Breast epithelium (tissue), 4 donors: ENCODE data around the gene SEC14L1. TPM values are rescaled to one million over a fixed set of nuclear protein-coding genes. Genes with fewer than 3 reads are reported as not detected.
A peak's percentile ranks its signal among the peaks of the same experiment; 100 is the strongest.

ENCODE experiments used
- DNase-seq, 2 donors: peaks; one replicate each; pipeline ENCODE4 v3.0.0-alpha.2; 2019; ENCODE audit warnings: low spot score in 2 of 2
- H3K27ac ChIP-seq, 2 donors: fragments of 200-600 bp; sonication (generic) in 1 of 2; one replicate each; pipeline ENCODE4 v1.5.1; 2016 to 2019; ENCODE audit warnings: mild to moderate bottlenecking in 1 of 2
- H3K27me3 ChIP-seq, 2 donors: fragments of 200-600 bp; sonication (generic) in 1 of 2; one replicate each; pipeline versions ENCODE4 v1.5.1 to v1.6.0; 2017 to 2019; ENCODE audit warnings: control low read depth in 1 of 2, mild to moderate bottlenecking in 1 of 2
- H3K36me3 ChIP-seq: fragments of 200-600 bp; one replicate; pipeline ENCODE4 v1.5.1; 2019
- H3K4me1 ChIP-seq, 2 donors: fragments of 200-600 bp; sonication (generic); one replicate each; pipeline ENCODE4 v1.5.1; 2016 to 2019; ENCODE audit warnings: control low read depth in 1 of 2
- H3K4me3 ChIP-seq, 3 donors: fragments of 200-600 bp; sonication (generic); 1 replicate in 2 of 3; 2 replicates in 1 of 3; pipeline ENCODE4 v1.5.1; 2016 to 2019; ENCODE audit warnings: mild to moderate bottlenecking in 3 of 3, moderate library complexity in 2 of 3
- H3K9me3 ChIP-seq, 2 donors: fragments of 200-600 bp; sonication (generic) in 1 of 2; one replicate each; pipeline ENCODE4 v1.5.1; 2016 to 2019; ENCODE audit warnings: control low read depth in 1 of 2
- CTCF ChIP-seq, 3 donors: fragments of 450-650 bp; IDR thresholded peaks; one replicate each; pipeline ENCODE4 v1.5.1; 2016 to 2017; ENCODE audit warnings: antibody characterized with exemption in 3 of 3, mild to moderate bottlenecking in 3 of 3, moderate library complexity in 3 of 3
- POLR2A ChIP-seq: fragments of 450-650 bp; IDR thresholded peaks from one replicate; pipeline ENCODE4 v1.6.1; 2016; ENCODE audit warnings: antibody characterized with exemption, mild to moderate bottlenecking, moderate library complexity
- POLR2AphosphoS5 ChIP-seq, 3 donors: sonication (generic); formaldehyde crosslinking; IDR thresholded peaks; one replicate each; pipeline ENCODE4 v1.6.1; 2017; ENCODE audit warnings: antibody characterized with exemption in 3 of 3
- intact Hi-C: fragments of 100-400 bp; cut with DNase I; formaldehyde crosslinking; loops from one replicate; pipeline ENCODE4 v1.15.1; 2023; ENCODE audit warnings: low total_unique reads
- total RNA-seq, 3 donors: library from RNA; depleted of rRNA; stranded (reverse); fragments of >200 nt; gene quantifications; one replicate each; pipeline ENCODE4 v1.1.0, GENCODE V29; 2016

SEC14L1 gene
- total RNA-seq, 3 donors from 2014 or later = 52.2 to 106 (median 59.6) TPM

DNA sequence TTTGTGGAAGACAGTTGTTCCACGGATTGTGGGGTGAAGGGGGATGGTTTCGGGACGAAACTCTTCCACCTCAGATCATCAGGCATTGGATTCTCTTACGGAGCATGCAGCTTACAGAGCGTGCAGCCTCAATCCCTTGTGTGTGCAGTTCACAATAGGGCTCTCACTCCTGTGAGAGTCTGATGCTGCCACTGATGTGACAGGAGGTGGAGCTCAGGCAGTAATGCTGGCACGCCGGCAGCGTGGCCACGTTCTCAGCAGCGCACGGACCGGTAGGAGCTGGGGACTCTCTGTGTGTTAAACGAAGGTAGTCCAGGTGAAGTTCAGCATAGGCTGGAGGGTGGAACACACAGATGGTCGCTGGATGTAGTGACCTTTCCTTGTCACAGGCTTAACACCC is 37.8 kb downstream of the SEC14L1 start:
- H3K9me3 ChIP-seq = peaks cover 15 to 21% of the 10 kb centered on the region in 2 donors
- no peaks in the 10 kb centered on the region for H3K36me3 ChIP-seq
- no peak for DNase-seq
- TF ChIP-seq POLR2AphosphoS5 (IDR thresholded peaks at IDR 0.05) = no peak
- no peak for TF ChIP-seq POLR2A
- no peak for TF ChIP-seq CTCF (IDR thresholded peaks at IDR 0.05)
- no peak overlapping the region for H3K27ac ChIP-seq
- H3K27me3 ChIP-seq = no peaks in the 10 kb centered on the region
- intact Hi-C loops = no loop called here
- no peak overlapping the region for H3K4me3 ChIP-seq
- H3K4me1 ChIP-seq = no peaks in the 10 kb centered on the region

DNA sequence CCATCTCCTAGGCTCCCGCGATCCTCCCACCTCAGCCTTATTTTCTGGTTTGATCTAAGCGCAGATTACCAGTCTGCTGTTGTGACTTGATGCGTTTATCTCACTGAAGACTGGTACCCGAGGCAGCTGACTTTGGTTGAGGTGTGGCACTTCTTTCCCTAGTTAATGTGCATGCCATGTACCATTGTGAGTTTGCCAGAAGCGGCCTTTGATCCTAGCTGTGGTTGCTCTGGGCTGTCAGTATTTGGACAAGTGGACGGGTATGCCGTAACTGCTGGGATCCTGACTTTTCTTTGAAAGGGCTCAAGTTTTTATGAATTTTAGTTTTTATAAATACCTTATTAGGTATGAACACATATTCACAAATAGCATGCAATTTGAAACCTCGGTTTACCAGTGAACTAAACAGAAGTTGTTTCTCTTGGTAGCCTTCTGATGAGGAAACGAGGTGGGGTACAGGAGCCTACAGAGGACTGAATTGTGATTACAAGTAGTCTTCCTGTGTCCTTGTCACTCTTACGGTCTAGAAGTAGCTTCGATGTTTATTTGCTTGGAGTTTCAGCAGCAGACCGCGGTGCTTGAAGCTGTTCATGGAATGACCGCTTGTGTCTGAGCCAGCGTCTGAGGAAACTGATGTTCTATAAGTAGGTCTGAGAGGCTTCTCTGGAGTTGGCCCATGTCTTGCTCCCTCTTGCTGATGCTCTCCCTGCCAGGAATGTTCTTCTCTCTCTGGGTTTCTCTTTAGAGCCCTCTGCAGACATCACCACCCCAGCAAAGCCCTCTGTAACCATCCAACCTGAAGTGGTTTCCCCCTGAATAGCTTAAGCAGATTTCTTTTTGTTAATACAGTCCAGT is 40.0 kb downstream of the SEC14L1 start:
- TF ChIP-seq CTCF (IDR thresholded peaks at IDR 0.05) = no peak
- TF ChIP-seq POLR2A = no peak
- TF ChIP-seq POLR2AphosphoS5 (IDR thresholded peaks at IDR 0.05) = no peak
- H3K27me3 ChIP-seq = no peaks in the 10 kb centered on the region
- no peak overlapping the region for H3K4me3 ChIP-seq
- H3K36me3 ChIP-seq = no peaks in the 10 kb centered on the region
- intact Hi-C loops = no loop called here
- peaks cover 0 to 6% of the 10 kb centered on the region in 2 donors for H3K4me1 ChIP-seq
- no peak for DNase-seq
- no peaks in the 10 kb centered on the region for H3K9me3 ChIP-seq
- no peak overlapping the region for H3K27ac ChIP-seq

DNA sequence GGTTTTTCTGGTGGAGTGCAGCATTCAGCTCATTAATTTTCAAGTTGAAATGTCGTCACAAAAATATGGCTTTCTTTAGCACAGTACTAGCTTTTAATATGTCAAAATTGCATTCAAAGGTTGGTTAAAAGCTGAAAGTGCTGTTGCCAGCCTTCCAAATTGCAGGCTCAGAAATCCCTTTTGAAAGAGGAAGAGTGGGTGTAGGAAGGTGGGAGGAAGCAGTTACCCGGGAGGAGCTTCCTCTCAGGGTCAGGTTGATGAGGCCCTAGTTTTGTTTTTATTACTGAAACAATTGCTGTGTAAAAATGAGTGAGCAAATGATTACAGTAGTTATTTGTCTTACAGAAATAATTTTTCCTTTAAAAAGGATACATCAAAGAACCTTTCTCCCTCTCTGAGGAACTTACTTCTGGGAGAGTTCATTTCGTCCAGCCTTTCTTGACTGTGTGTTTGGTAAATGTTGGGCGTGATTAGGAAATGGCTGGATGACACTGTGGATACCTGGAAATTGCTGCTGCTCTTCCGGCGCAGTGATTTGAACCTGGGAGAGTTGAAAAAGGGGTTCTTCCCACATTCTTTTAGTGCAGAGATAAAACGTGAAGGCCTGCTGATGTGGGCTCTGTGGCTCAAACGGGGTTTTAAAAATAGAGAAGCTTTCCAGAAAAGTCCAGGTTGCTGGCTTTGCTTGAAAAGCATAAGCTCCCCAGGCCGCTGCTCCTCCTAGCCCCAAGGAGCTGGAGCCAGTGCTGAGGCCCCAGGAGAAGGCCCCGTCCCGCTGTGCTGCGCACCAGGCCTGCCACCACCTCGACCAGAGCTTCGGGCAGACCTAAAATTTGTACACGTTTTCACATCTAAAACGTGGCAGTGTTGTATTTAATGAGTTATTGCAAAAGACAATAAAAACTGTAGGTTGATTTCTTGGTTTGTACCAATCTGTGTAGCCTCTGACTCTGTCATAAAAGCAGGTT is 41.7 kb downstream of the SEC14L1 start:
- Histone ChIP-seq H3K4me3 (no peak overlapping the region), H3K9me3 (no peaks in the 10 kb centered on the region), H3K4me1 (peaks cover 0 to 6% of the 10 kb centered on the region in 2 donors), H3K36me3 (no peaks in the 10 kb centered on the region), H3K27ac (peak overlapping the region in 1 of 2 donors; percentile 72), H3K27me3 (no peaks in the 10 kb centered on the region)
- intact Hi-C loops = no loop called here
- TF ChIP-seq POLR2A (no peak), CTCF (IDR thresholded peaks at IDR 0.05) (no peak), POLR2AphosphoS5 (IDR thresholded peaks at IDR 0.05) (no peak)
- no peak for DNase-seq

GRCh38 chr17:77184474-77184873 is 43.7 kb downstream of the SEC14L1 start:
- Histone ChIP-seq H3K9me3 (no peaks in the 10 kb centered on the region), H3K27me3 (no peaks in the 10 kb centered on the region), H3K27ac (no peak overlapping the region), H3K4me3 (no peak overlapping the region), H3K4me1 (peaks cover 0 to 6% of the 10 kb centered on the region in 2 donors), H3K36me3 (no peaks in the 10 kb centered on the region)
- TF ChIP-seq POLR2AphosphoS5 (IDR thresholded peaks at IDR 0.05) = no peak
- no peak for TF ChIP-seq POLR2A
- no peak for TF ChIP-seq CTCF (IDR thresholded peaks at IDR 0.05)
- intact Hi-C loops = no loop called here
- DNase-seq = no peak
